Activated CD4-positive, alpha-beta memory T cell treated with anti-CD3 and anti-CD28 coated beads for 36 hours (primary cell): ENCODE data around the gene PTS. TPM values are rescaled to one million over a fixed set of nuclear protein-coding genes. Genes with fewer than 3 reads are reported as not detected.

ENCODE experiments used
- CTCF ChIA-PET: fragments of 350-600 bp; sonication (Branson Sonifier 250); formaldehyde crosslinking; loops from one replicate; lab custom pipeline; 2021; ENCODE audit warnings: antibody characterized with exemption, inconsistent platforms; lab: Charles Lee
- POLR2A ChIA-PET: fragments of 350-600 bp; sonication (Branson Sonifier 250); formaldehyde crosslinking; loops from one replicate; lab custom pipeline; 2021; ENCODE audit warnings: antibody characterized with exemption; lab: Charles Lee
- DNase-seq: peaks from one replicate; pipeline ENCODE4 v3.0.0-alpha.2; 2020
- H3K27ac Mint-ChIP-seq: one replicate; pipeline ENCODE4 v1.8.0; 2021; ENCODE audit warnings: mixed read lengths
- H3K27me3 Mint-ChIP-seq: one replicate; pipeline ENCODE4 v1.8.0; 2021; ENCODE audit warnings: mixed read lengths
- H3K36me3 Mint-ChIP-seq: one replicate; pipeline ENCODE4 v1.8.0; 2021; ENCODE audit warnings: mixed read lengths
- H3K4me1 Mint-ChIP-seq: one replicate; pipeline ENCODE4 v1.8.0; 2021; ENCODE audit warnings: low read depth, mixed read lengths
- H3K4me3 Mint-ChIP-seq: one replicate; pipeline ENCODE4 v1.8.0; 2021; ENCODE audit warnings: mild to moderate bottlenecking, mixed read lengths
- H3K9me3 Mint-ChIP-seq: one replicate; pipeline ENCODE4 v1.8.0; 2021; ENCODE audit warnings: mixed read lengths
- intact Hi-C: fragments of 100-400 bp; cut with micrococcal nuclease; formaldehyde crosslinking; loops from one replicate; pipeline ENCODE4 v1.15.1; 2023
- total RNA-seq, 2 experiments: library from RNA; stranded (reverse); gene quantifications; one replicate each; pipeline ENCODE4 v1.2.3, GENCODE V29; 2021

The PTS gene
- total RNA-seq, 2 experiments from 2014 or later, result 28.1 to 28.5 TPM

GRCh38 chr11:112237451-112237850 is 11.2 kb downstream of the PTS start:
- DNase-seq, result no peak
- no peaks in the 10 kb centered on the region for H3K9me3 Mint-ChIP-seq
- peaks cover 48% of the 10 kb centered on the region for H3K36me3 Mint-ChIP-seq
- no peak overlapping the region for H3K27ac Mint-ChIP-seq
- no peaks in the 10 kb centered on the region for H3K27me3 Mint-ChIP-seq
- CTCF ChIA-PET, result interaction anchor here (1.1 kb wide), 1 partner anchor 43 kb away, joined by 4 read pairs; no protein-coding TSS in a partner anchor
- intact Hi-C loops, result no loop called here
- H3K4me1 Mint-ChIP-seq, result no peaks in the 10 kb centered on the region
- no peak overlapping the region for H3K4me3 Mint-ChIP-seq
- POLR2A ChIA-PET, result no interaction called here

- Mint-ChIP-seq H3K4me1 (no peaks in the 10 kb centered on the region), H3K9me3 (peaks cover 5% of the 10 kb centered on the region), H3K27me3 (no peaks in the 10 kb centered on the region), H3K36me3 (peaks cover 50% of the 10 kb centered on the region), H3K4me3 (no peak overlapping the region), H3K27ac (no peak overlapping the region)
- no peak for DNase-seq
- ChIA-PET CTCF (no interaction called here), POLR2A (no interaction called here)
- intact Hi-C loops, result no loop called here
Observed at GRCh38 chr11:112238041-112238440, 11.8 kb downstream of the PTS start.

- Mint-ChIP-seq H3K27me3 (no peaks in the 10 kb centered on the region), H3K36me3 (peaks cover 50% of the 10 kb centered on the region), H3K4me1 (no peaks in the 10 kb centered on the region), H3K9me3 (peaks cover 22% of the 10 kb centered on the region), H3K4me3 (no peak overlapping the region), H3K27ac (no peak overlapping the region)
- DNase-seq, result no peak
- CTCF ChIA-PET, result interaction anchor here (0.8 kb wide), 1 partner anchor 38 kb away, joined by 3 read pairs; no protein-coding TSS in a partner anchor
- POLR2A ChIA-PET, result no interaction called here
- intact Hi-C loops, result no loop called here
Observed at GRCh38 chr11:112241486-112241885, 15.3 kb downstream of the PTS start.

- ChIA-PET CTCF (no interaction called here), POLR2A (no interaction called here)
- peaks cover 12% of the 10 kb centered on the region for H3K36me3 Mint-ChIP-seq
- no peaks in the 10 kb centered on the region for H3K4me1 Mint-ChIP-seq
- H3K9me3 Mint-ChIP-seq, result peaks cover 22% of the 10 kb centered on the region
- H3K27me3 Mint-ChIP-seq, result no peaks in the 10 kb centered on the region
- H3K27ac Mint-ChIP-seq, result no peak overlapping the region
- intact Hi-C loops, result no loop called here
- DNase-seq, result no peak
- no peak overlapping the region for H3K4me3 Mint-ChIP-seq
Observed at GRCh38 chr11:112247201-112247600, 21.0 kb downstream of the PTS start.

GRCh38 chr11:112248201-112248600 is 22.0 kb downstream of the PTS start:
- intact Hi-C loops, result no loop called here
- ChIA-PET CTCF (no interaction called here), POLR2A (no interaction called here)
- no peaks in the 10 kb centered on the region for H3K4me1 Mint-ChIP-seq
- peaks cover 6% of the 10 kb centered on the region for H3K36me3 Mint-ChIP-seq
- H3K27ac Mint-ChIP-seq, result no peak overlapping the region
- H3K9me3 Mint-ChIP-seq, result peaks cover 17% of the 10 kb centered on the region
- no peak for DNase-seq
- no peak overlapping the region for H3K4me3 Mint-ChIP-seq
- H3K27me3 Mint-ChIP-seq, result no peaks in the 10 kb centered on the region

GRCh38 chr11:112249871-112250610 is 23.8 kb downstream of the PTS start:
- Mint-ChIP-seq H3K27ac (no peak overlapping the region), H3K4me1 (no peaks in the 10 kb centered on the region), H3K27me3 (no peaks in the 10 kb centered on the region), H3K9me3 (peaks cover 3% of the 10 kb centered on the region), H3K36me3 (no peaks in the 10 kb centered on the region), H3K4me3 (no peak overlapping the region)
- ChIA-PET POLR2A (no interaction called here), CTCF (no interaction called here)
- DNase-seq, result no peak
- intact Hi-C loops, result no loop called here

- Mint-ChIP-seq H3K27ac (no peak overlapping the region), H3K36me3 (no peaks in the 10 kb centered on the region), H3K9me3 (no peaks in the 10 kb centered on the region), H3K27me3 (no peaks in the 10 kb centered on the region), H3K4me3 (no peak overlapping the region), H3K4me1 (no peaks in the 10 kb centered on the region)
- no peak for DNase-seq
- ChIA-PET CTCF (no interaction called here), POLR2A (interaction anchor here (0.6 kb wide), 1 partner anchor 84 kb away, joined by 3 read pairs; no protein-coding TSS in a partner anchor)
- intact Hi-C loops, result no loop called here
Observed at GRCh38 chr11:112253605-112254242, 27.5 kb downstream of the PTS start.

GRCh38 chr11:112255067-112255720 is 29.0 kb downstream of the PTS start:
- CTCF ChIA-PET, result no interaction called here
- POLR2A ChIA-PET, result no interaction called here
- intact Hi-C loops, result no loop called here

GRCh38 chr11:112260490-112260889 is 34.3 kb downstream of the PTS start, which contains the start of gene PLET1:
TSS of gene PLET1 (minus strand) at chr11:112260860. CDS start at chr11:112260589, 271 bp downstream.
- no peaks in the 10 kb centered on the region for H3K9me3 Mint-ChIP-seq
- ChIA-PET CTCF (interaction anchor here (1.3 kb wide), 1 partner anchor 20 kb away, joined by 4 read pairs; no protein-coding TSS in a partner anchor), POLR2A (interaction anchor here (0.5 kb wide), 1 partner anchor 33 kb away, joined by 3 read pairs; no protein-coding TSS in a partner anchor)
- no peak for DNase-seq
- intact Hi-C loops, result no loop called here
- H3K27ac Mint-ChIP-seq, result no peak within 1 kb of the TSS
- no peaks in the 10 kb centered on the region for H3K27me3 Mint-ChIP-seq
- no peaks in the 10 kb centered on the region for H3K4me1 Mint-ChIP-seq
- H3K4me3 Mint-ChIP-seq, result no peak within 1 kb of the TSS
- H3K36me3 Mint-ChIP-seq, result no peaks in the 10 kb centered on the region

More at GRCh38 chr11:112255067-112255720, 29.0 kb downstream of the PTS start:
- no peak overlapping the region for H3K27ac Mint-ChIP-seq
- H3K27me3 Mint-ChIP-seq, result no peaks in the 10 kb centered on the region
- no peaks in the 10 kb centered on the region for H3K4me1 Mint-ChIP-seq
- no peaks in the 10 kb centered on the region for H3K9me3 Mint-ChIP-seq
- no peak for DNase-seq
- no peaks in the 10 kb centered on the region for H3K36me3 Mint-ChIP-seq
- no peak overlapping the region for H3K4me3 Mint-ChIP-seq

GRCh38 chr11:112265659-112266409 is 39.6 kb downstream of the PTS start:
- no peak for DNase-seq
- Mint-ChIP-seq H3K27ac (no peak overlapping the region), H3K9me3 (no peaks in the 10 kb centered on the region), H3K27me3 (no peaks in the 10 kb centered on the region), H3K4me3 (no peak overlapping the region), H3K36me3 (no peaks in the 10 kb centered on the region), H3K4me1 (no peaks in the 10 kb centered on the region)
- ChIA-PET POLR2A (no interaction called here), CTCF (interaction anchor here (1.4 to 1.7 kb wide), 2 partner anchors 14 to 46 kb away, joined by 3 to 8 read pairs; no protein-coding TSS in a partner anchor)
- intact Hi-C loops, result no loop called here

- Mint-ChIP-seq H3K36me3 (no peaks in the 10 kb centered on the region), H3K4me1 (no peaks in the 10 kb centered on the region), H3K9me3 (no peaks in the 10 kb centered on the region), H3K27ac (no peak overlapping the region), H3K4me3 (no peak overlapping the region), H3K27me3 (no peaks in the 10 kb centered on the region)
- ChIA-PET CTCF (interaction anchor here (1.7 kb wide), 1 partner anchor 14 kb away, joined by 8 read pairs; no protein-coding TSS in a partner anchor), POLR2A (no interaction called here)
- no peak for DNase-seq
- intact Hi-C loops, result no loop called here
Observed at GRCh38 chr11:112266410-112266778, 40.2 kb downstream of the PTS start.
